Superior temporal gyrus (tissue), 1 donor: Measurements from ENCODE around the gene CCDC106.

ENCODE experiments used
- DNase-seq: peaks from one replicate; pipeline ENCODE4 v3.0.0-alpha.2; 2016; ENCODE audit errors: extremely low spot score

The CCDC106 gene

DNA sequence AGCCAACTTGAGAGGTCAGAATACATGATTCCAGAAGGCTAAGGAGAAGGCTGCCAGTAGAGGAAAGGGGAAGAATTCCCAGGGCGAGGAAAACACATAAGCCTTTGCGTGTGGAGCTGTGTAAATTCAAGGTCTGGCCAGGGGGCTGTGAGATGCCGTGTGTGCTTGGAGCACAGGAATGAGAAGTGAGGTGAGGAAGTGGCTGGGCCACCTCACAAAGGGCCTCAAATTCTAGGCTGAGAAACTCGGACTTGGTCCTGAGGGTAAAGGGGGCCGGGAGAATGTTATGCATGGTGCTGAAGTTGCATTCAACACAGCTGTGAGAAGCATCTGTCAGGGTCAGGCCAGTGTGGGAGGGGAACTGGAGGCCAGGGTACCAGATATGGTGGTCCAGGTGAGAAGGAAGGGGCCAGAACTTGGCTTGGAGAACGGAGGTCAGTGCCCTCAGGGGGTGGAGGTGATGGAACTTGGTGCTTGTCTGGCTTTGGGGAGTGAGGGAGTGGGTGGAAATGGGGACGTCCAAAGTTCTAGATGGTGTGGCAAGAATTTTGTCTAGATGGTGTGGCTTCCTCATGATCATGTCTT is 12.1 kb upstream of the CCDC106 start:
- no peak for DNase-seq

DNA sequence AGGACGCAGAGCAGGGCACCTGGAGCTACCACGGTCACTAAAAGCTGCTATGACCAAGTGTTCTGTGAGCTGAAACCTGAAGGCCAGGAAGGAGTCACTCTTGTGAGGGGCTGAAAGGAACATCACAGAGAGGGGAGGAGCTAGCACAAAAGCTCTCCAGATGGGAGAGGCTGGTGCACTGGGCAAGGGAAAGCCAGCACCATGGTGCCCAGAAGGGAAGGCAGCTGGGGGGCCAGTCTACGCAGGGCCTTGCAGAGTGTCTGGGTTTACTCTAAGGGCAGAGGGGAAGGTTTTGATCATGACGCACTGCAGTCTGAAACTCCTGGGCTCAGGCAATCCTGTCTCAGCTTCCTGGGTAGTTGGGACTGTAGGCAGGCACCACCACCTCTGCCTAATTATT is 11.3 kb upstream of the CCDC106 start:
- DNase-seq, result no peak

DNA sequence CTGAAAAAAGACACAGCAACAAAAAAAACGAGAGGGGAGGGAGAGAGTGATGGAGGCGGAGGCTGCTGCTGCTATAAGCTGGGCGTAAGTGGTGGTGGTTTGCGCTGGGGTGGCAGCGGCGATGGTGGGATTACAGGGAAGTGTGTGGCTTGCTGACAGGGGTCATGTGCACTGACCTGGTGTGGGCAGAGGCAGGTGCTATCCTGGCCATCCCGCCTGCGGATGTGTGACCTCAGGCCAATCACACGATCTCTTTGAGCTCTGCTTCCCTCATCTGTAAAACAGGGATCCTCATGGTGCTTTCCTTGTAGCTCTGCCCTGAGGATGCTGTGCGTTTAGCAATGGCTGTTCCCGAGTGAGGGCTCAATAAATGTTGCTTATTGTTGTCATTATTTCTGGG is 10.5 kb upstream of the CCDC106 start:
- no peak for DNase-seq

DNA sequence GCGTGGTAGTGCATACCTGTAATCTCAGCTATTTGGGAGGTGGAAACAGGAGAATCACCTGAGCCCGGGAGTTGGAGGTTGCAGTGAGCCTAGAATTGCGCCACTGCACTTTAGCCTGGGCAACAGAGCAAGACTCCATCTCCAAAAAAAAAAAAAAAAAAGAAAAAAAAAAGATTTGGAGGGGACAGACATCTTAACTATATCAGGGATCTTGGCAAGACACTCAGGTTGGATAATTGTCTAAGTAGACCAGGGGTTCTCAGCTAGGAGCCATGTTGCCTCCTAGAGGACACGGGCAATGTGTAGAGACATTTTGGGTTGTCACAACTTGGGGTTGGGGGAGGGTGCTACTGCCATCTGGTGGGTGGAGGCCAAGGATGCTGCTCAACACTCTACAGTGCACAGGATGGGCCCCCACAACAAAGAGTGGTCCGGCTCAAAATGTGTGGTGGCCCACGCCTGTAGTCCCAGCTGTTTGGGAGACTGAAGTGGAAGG is 9.1 kb upstream of the CCDC106 start:
- DNase-seq, result no peak

DNA sequence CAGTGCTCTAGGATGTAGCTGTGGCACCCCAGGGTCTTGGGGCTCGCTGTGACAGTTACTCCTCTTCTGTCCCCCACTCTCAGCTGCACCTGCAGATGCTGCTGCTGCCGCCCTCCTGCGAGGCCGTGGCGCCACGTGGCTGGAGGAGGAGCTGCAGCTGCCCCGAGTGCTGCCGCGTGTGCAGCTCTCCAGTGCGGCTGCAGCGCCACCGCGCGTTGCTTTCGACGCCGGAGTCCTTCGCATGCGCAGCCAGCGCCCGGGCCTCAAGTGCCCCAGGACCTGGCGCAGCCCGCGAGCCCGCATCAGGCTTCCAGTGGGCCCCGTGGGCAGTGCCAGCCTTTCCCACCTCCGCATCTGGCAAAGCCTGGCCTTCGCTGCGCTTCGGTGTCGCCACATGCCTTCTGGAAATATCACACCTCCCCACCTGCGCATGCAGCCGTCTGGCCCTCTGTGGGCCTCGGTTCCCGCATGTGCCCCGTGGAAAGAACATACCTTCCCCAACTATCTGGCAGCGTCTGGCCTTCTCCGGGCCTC is 7.9 kb upstream of the CCDC106 start:
- DNase-seq, result peak; percentile 67

DNA sequence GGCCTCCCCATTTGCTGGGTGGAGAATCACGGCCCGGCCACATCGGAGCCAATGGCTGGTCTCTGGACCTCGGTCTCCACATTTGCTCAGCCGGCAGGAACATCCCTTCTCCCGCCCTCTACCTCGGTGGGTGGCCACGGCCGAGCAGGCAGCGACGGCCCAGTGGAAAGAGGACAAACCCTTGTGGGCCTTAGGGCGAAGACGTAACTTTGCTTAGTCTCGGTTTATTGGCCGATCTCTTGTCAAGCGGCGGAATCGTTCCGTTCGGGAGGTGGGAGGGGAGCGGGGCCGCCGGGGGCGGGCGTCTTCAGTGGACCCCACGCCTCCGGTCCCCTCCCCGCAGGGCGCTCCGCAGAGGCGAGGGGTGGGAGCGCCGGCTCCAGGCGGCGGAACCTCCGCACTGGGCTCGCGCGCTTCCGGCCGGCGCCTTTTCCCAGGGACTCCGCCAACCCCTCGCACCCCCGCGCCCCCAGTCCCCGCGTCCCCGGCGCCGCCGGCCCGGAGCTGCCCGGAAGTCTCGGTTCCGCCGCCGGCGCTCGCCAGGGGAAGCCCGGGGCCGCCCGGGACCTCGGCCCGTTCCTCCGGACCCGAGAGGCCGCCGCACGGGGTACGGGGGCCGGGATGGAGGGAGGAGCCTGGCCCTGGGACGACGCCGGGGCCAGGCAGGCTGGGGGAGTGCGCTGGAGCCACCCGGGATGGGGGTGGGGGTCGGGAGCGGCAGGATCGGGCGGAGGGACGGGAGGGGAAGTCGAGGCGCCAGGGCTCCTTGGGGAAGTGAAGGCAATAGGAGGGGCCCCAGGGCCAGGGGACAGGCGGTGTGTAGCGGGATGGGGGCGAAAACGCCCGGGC is 7.2 kb upstream of the CCDC106 start, which contains the start of gene ZNF580:
ZNF580 (plus strand) TSS at position 426 of the 849 bp plus-strand sequence. CDS start 1,507 bp downstream, outside the sequence.
- DNase-seq, result peak; percentile 44

DNA sequence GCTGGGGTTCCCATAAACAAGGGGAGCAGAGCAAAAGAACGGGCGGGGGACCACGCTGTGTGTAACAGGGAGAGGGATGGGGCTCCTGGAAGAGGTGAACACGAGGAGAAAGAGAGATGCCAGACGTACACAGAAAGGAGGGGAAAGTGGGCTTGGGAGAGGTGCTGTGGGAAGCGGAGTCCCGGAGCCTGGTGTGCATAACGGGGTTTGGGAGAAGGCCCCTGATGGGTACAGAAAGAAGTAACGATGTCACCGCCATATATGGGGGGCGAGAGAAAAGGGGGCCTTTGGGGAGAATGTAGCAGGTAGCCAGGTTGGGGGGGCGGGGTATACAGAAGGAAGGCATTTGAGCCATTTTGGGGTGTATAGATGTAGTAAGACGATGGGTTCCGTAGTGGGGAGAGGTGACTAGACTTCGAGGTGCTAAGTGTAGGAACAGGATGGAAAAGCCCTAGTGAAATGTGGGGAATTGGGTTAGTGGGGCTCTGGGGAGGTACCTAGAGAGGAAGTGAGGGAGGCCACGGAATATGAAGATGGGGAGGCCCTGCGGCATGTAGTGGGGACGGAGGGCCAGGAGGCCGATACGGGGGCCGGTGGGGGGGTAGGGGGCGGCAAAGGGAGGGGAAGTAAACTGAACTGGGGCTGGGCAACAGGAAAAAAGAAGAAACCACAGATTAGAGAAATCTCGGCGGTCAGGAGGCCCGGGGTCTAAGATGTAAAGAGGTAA is 6.4 kb upstream of the CCDC106 start:
- DNase-seq, result peak; percentile 25

DNA sequence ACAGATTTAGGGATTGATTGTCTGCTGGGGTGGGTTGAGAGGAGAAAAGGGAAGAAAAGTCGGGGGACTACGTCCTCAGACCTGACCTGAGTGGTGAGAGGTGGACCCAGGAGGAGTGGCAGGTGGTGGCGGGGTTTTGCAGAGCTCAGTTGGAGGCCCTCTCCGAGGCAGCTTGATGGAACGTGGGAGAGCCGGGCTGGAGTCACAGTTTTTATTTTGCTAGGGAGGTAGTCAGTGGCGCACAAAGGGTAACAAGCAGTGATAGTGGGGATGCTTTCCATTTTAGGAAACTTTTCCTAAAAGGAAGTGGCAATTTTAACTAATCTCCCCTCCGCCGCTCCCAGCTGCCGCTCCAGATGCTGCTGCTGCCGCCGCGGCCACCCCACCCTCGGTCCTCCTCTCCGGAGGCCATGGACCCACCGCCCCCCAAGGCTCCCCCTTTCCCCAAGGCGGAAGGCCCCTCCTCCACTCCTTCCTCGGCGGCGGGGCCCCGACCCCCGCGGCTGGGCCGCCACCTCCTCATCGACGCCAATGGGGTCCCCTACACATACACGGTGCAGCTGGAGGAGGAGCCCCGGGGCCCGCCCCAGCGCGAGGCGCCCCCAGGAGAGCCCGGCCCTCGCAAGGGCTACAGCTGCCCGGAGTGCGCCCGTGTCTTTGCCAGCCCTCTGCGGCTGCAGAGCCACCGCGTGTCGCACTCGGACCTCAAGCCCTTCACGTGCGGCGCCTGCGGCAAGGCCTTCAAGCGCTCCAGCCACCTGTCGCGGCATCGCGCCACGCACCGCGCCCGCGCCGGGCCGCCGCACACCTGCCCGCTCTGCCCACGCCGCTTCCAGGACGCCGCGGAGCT is 5.6 kb upstream of the CCDC106 start:
- no peak for DNase-seq

DNA sequence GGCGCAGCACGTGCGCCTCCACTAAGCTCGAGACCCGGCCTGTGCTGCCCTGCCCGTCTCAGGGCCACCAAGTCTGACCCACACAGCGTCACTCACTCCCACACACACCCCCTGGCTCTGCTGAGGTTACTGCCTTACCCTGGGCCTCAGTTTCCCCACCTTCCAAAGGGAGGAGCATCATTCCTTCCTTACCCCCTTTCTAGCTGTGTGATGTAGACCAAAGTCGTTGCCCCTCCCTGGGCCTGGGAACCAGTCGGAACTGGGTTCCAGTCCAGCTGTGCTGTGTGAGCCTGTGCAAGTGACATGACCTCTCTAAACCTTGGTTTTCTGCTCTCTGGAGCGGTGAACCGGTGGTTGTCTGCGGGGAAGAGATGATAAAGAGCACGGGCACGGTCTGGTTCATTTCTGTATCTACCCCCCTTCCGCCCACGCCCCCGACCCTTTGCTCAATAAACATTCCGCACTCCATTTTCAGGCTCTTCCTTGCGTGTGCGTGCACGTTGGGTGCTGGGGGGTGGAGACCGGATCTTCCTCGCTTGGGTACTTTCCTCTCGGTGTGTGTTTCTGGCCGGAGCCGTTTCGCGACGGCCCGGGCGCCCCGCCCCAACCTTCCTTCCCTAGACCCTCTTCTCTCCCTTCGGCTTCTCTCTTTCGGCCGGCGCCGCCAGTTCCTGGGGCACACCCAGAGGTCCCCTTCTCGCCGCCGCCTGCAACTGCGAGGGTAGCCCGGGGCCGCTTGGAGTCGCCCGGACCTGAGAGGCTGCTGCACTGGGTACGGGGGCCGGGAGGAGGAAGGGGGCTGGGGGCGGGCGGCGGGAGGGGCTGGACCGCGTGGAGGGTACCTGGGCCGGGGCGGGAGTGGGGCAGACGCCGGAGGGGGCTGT is 4.8 kb upstream of the CCDC106 start, which contains the start of gene ZNF581:
ZNF581 (plus strand) TSS at position 647 of the 884 bp plus-strand sequence. CDS start 923 bp downstream, outside the sequence.
- peak; percentile 67 for DNase-seq

DNA sequence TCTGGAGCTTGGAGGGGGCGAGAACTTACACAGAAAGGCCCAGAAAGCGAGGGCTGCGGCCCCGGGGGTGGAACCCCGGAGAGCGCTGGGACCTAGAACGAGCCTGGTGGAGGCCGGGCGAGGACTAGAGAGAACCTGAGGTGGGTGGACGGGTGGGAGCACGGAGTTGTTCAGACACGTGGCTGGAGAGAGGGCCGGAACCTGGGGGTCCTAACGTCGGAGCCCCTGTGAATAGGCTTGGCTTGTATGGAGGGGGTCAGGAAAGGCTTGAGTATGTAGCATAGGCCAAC is 4.2 kb upstream of the CCDC106 start:
- no peak for DNase-seq

DNA sequence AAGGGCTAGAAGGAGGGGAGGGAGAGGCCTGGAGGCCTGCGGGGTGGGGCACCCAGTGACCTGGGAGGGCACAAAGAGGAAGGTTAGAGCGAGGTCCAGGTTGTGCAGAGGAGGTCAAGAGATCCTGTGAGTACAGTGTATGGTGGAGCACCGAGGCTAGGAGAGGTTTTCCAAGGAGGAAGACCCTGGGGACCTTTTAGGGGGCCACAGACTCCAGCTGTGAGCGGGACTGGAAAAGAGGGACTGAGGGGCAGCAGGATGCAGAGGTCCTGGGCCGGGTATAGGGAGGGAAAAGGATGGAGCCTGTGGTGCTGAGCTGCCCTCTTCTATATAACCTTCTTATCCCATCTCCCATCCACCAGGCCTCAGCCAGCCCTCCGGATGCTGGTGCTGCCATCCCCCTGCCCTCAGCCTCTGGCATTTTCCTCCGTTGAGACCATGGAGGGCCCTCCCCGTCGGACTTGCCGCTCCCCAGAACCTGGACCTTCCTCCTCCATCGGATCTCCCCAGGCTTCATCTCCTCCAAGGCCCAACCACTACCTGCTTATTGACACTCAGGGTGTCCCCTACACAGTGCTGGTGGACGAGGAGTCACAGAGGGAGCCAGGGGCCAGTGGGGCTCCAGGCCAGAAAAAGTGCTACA is 3.7 kb upstream of the CCDC106 start:
- DNase-seq, result no peak

DNA sequence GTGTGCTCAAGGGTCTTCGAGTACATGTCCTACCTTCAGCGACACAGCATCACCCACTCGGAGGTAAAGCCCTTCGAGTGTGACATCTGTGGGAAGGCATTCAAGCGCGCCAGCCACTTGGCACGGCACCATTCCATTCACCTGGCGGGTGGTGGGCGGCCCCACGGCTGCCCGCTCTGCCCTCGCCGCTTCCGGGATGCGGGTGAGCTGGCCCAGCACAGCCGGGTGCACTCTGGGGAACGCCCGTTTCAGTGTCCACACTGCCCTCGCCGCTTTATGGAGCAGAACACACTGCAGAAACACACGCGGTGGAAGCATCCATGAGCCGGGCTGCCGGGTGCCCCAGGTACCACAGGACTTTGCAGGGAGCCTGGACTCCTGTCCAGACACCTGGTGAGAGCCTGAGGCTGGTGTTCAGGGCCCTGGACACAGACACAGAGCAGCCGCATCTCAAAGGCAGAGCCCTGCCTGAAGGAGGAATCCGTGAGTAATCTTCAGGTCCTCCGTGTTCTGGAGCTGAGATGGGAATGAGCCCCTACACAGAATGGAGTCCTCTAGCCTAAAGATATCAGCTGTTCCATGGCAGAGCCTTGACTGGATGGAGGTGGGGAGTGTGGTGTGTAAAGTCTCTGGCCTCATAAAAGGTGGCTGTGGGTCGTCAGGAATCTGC is 3.0 kb upstream of the CCDC106 start:
- no peak for DNase-seq

DNA sequence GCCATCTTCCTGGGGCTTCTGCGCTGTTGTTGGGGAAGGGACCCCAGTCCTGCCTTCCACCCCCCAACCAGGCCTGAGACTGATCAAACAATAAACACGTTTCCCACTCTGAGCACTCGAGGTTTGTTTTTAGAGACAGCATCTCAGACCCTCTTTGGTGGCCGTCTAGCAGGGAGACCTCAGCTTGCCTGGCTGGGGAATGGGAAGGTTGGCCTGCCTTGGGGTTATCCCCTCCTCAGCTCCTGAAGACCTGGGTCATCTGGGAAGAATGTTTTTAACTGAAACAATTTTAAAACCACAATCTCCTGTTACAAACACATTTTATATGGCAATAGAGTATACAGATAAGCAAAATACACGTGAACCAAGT is 2.5 kb upstream of the CCDC106 start:
- DNase-seq, result no peak

DNA sequence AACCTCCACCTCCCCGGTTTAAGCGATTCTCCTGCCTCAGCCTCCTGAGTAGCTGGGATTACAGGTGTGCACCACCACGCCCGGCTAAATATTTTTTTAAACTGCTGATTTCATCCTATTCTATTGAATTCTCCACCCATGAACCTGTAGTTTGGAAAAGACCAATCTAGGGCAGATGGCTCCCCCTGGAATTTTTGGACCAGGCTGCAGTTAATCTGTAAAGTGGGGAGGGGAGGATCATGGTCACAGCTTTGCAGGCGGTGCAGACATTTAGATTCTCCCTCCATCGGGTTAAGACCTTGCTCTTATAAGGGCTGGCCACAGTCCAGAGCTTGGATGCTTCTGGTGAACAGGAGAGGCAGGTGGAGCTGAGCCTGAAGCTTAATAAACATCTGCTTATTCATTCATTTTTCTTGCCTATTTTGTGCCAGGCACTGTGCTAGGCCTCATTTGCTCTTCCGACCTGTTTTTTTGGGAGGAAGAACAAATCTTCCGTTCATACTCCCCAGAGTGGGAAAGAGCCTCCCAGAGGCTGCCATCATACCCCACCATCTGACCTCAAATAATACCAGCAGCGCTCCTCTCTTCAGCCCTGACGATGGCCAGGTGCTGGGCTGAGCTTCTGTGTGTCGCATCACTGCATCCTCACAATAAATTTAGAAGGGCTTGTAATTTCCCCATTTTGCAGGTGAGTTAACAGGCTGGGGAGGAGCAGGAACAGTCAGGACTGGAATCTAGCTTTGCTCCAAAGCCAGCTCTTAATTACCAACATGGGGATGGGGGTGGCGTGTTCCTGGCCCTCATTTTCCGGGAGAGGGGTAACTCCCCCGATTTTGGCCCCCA is 902 bp upstream of the CCDC106 start:
- DNase-seq, result no peak

DNA sequence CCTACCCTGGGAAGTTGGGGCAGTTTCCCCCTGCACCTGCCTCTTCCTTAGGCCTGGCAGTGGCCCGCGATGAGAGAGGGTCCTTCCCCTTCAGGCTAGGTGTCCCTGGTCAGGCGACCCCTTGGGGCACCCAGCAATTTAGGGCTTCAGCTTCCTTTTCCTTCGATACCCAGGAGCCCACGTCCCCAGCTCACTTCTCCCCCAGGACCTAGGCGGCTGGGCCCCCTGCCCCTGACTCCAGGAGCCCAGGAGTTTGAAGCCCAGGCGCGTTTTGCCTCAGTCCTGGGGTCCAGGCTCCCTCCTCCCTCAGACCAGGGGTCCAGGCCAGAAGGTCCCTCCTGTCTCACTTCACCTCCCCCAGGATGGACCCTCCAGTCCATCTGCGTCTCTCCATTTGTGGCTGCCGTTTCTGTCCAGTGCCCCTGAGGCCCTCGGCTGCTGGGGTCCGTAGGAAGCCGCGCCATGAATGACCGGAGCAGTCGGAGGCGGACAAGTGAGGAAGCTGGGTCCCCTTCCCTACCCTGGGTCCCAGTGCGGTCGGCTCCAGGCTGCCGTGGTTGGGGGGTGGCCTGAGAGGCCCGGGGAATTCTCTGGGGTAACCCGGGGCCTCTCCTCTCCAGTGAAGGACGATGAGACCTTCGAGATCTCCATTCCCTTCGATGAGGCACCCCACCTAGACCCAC is 714 bp downstream of the CCDC106 start:
- no peak for DNase-seq

DNA sequence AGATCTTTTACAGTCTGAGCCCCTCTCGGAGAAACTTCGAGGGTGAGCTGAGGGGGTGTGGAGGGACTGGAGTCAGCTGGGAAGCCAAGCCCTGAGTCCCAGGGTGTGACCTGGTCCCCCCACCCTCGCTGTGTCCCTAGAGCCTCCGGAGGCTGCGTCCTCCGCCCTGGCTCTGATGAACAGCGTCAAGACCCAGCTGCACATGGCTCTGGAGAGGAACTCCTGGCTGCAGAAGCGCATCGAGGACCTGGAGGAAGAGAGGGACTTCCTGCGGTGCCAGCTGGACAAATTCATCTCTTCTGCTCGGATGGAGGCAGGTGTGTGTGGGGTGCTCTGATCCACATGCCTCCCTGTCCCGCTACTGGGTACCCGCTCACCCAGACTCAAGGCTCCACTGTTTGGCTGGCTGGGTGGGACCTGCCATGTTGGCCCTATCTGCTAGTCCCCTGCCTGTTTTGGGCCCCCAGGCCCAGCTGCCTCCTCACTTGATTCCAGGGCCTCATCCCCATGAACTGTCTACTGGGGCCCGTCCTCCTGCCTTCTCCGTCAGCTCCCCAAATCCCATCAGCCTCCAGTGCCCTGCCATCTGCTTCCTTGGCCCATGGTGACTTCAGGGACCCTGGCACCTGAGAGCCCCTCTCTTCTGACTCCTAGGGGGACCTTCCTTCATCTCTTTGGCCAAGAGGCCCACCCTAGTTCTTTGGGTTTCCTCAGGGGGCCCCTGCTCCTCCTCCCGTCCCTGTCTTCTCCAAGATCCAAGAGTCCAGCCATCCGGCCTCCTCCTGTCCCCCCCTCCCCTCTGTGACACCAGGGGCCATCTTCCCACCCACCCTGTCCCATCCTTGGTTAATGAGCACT is 1.5 kb downstream of the CCDC106 start:
- DNase-seq, result no peak

DNA sequence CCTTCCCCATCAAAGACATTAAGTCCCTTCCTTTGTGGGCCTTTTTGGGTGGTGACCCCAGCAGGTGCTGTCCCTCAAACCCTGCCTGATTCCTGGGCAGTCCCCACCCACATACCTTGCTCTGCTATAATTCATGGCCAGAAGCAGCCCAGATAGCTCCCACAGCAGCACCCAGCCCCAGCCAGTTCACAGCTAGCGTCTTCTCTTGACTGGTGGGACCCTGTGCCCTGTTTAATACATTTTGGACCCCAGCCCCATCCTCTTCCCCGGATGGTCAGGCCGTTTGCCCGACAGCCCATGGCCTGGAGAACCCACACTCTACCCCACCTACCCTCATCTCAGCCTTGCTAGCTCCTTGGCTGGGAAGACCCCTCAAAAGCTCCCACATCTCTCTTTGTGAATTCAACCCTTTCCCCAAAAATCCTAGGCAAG is 2.1 kb downstream of the CCDC106 start:
- DNase-seq, result no peak
